EL (cell line): ENCODE data around the gene CFAP92.

Experiments used
- DNase-seq: peaks from one replicate; pipeline ENCODE4 v3.0.0-alpha.2; 2016

CFAP92 gene

DNA sequence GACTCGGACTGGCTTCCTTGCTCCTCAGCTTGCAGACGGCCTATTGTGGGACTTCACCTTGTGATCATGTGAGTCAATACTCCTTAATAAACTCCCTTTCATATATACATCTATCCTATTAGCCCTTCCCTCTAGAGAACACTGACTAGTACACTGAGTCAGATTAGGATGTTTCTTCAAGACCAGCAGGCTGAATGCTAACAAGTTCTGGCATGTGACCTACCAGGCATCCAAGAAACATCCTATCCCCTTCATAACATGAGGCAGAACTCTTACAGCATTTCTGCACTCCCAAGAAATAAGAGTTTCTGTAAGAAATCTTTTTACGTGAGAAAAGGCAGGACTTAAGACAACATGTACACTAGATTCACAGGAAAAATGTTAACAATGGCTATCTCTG is 9.3 kb downstream of the CFAP92 start:
- DNase-seq = no peak

DNA sequence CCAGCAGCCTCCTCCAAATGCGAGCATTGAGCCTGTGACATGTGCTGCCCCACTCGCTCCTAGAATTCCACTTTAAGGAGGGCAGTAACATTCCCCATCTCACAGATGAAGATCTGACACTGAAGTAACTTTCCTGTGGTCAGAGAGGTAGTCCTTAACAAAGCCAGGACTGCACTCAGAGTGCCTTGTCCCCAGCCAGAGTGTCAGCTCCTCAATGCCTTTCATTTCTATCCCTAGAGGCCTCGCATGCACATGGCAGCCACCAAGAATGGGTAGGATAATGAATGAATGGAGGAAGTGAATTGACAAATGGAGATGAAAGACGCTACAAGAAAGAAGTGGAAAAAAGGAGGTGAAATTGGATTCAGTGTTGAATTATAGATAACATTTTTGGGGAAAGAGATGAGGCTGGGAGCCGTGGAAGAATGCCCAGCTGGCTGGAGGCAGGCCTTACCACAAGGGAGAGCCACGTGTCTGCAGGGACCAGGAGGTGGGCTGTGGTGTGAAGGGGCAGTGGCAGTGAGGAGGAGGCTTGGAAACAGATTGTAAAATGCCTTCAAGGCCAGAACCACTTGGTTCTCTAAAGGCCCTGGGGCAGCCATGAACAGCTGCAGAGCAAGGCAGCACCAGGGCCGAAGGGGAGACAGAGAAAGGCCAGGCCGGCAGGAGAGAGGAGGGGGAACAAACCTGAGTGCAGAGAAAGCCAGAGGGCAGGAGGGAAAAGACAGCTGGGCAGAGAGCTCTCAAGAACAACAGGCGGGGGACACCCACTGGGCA is 10.4 kb downstream of the CFAP92 start:
- DNase-seq = no peak

DNA sequence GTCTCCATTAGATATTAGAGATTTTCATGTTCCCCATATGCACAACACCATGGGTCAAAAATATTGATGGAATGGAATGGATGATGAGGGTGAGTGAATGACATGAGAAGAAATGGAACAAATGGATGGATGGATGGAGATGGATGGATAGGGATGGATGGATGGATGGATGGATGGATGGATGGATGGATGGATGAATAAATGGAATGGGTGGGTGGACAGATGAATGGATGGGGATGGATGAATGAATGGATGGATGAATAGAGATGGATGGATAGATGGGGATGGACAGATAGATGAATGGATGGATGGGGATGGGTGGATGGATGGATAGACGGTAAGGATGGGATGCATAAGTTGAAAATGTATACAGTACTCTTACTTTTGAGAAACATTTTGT is 18.6 kb downstream of the CFAP92 start:
- DNase-seq = no peak

DNA sequence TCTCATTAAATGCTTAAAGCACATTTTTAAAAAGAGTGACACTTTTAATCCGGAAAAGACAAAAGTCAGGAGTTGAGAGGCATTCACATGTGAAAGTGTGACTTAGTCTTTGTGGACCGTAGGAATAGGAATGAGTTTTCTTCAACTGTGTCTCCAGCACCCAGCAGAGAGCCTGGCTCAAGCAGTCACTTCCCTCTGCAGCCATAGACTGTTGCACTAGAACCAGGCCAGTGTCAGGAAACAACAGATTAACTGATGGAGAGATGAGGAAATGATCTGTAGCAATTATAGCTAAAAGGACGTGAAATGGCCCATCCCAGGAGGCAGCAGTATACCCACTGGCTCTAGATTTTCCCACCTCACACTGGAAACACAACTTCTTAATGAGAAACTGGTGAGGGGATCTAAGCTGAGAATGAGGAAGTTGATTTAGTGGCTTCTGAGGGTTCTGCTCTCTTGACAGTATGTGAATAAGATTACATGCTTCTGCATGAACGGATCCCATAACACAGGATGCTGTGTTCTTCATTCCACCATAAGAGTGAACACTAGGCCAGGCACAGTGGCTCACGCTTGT is 19.8 kb downstream of the CFAP92 start:
- no peak for DNase-seq

DNA sequence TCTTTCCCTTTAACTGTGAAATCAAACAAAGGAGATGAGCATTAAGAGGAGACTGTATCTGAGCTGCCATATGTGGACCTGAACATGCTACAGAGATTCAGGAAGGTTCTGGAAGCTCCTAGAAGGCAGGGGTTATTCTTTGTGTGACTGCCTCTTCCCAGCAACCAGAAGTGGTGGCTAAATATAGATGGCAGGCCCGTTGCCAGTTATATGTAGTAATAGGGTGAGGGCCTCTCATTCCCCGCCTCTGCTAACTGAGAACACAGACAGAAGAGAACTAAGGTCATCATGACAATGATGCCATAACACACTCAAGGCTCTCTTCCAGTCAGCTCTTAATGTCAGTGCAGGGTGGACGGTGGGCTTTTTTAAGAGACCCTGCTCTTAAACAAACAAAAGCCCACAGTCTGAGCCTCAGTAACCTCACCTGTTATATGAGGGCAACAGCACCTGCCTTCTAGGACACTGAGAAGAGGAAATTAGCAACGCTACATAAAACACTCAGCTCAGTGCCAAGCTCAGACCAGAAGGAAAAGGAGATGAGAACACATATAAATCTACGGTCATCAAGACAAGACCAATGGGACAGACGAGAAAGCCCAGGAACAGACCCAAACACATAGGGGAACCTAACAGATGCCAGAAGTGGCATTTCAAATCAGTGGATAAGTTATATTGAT is 22.3 kb downstream of the CFAP92 start:
- DNase-seq = no peak

DNA sequence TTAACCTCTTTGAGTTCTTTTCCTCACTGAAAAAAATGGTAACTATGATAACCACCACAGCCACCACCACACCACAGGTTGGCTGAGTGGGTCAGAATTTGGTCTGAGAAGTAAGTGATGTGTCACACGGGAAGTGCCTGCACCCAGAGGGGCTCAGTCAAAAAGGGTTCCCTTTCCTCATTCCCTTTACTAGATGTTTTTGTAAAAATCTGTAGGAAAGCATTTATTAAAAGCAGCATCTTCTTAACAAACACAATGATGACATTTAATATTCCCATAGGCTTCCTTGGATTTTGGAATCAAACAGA is 23.2 kb downstream of the CFAP92 start:
- no peak for DNase-seq

DNA sequence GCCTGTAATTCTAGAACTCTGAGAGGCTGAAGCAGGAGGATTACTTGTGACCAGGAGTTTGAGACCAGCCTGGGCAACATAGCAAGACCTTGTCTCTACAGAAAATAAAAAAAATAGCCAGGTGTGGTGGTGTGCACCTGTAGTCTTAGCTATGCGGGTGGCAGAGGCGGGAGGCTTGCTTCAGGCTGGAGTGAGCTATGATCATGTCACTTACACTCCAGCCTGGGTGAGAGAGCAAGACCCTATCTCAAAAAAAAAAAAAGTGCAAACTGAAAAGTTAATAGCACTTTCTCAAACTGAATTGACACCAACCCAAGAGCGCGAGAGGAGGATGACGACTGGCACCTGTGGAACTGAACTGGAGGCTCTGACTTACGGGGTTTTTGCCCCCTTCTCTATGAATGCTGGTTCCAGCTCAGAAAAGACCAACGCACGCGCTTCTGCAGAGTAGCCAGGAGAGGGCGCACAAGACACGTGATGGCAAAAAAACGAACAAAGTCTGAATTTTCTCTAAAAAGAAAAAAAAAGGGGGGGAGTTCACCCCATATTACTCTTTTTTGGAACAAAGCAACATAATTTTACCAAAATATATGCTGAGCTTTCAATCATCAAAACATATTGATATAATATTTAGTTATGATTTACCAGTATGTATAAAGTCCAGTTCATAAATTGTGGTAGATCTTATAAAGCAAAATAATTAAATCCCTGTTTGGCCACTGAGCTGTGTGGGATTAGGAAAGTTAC is 23.7 kb downstream of the CFAP92 start:
- peak; percentile 48 for DNase-seq

DNA sequence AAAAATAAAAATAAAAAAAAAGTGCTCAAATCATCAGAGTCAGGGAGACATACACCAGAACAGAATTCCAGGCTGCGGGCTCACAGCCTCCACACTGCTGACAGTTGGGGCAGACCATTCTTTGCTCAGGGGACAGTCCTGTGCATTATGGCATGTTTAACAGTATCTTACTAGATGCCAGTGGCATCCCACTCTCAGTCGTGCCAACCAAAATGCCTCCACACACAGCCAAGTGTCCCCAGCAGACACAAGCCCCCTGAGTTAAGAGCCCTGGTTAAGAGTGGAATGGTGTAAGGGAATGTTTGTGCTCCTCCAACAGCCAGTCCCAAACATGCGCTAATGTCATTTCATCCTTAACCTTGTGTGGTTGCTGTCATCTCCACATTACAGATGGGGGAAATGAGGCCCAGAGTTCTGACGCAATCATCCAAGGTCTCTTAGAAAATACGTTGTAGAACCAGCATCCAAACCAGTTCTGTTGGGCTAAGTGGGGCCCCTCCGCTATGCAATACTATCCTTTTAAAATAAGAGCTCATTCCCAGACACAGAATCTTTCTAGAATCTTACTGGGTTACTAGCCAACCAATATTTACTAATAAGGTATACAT is 26.0 kb downstream of the CFAP92 start:
- no peak for DNase-seq

DNA sequence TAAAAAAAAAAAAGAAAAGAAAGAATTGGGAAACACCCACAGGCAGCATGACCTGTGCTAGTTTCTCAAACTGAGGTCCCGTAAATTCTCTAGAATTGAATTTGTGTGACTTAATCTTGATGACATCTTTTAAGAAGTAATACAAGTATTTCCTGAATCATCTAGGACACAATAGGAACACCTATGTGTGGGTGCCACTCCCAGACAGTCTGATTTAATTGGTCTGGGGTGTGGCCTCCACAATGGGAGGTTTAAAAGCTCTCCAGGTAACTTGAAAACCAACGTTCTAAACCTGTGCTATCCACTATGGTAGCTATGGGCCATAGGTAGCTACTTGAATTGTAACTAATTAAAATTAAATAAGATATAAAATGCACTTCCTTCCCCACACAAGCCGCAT is 28.1 kb downstream of the CFAP92 start:
- no peak for DNase-seq

DNA sequence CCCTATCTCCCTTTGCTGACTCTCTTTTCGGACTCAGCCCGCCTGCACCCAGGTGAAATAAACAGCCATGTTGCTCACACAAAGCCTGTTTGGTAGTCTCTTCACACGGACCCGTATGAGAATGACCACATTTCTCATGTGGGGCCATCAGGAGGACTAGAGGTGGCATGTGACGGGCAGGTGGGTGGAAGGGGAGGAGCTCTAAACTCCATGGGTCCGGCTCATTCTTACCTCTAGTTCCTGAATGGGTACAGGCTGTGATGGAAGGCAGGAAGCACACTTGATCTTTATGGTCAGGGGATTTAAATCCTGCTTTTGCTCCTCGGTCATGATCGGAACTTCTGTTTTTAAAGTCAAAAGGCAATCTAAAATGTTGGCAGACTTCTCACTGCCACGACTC is 28.6 kb downstream of the CFAP92 start:
- DNase-seq = no peak

DNA sequence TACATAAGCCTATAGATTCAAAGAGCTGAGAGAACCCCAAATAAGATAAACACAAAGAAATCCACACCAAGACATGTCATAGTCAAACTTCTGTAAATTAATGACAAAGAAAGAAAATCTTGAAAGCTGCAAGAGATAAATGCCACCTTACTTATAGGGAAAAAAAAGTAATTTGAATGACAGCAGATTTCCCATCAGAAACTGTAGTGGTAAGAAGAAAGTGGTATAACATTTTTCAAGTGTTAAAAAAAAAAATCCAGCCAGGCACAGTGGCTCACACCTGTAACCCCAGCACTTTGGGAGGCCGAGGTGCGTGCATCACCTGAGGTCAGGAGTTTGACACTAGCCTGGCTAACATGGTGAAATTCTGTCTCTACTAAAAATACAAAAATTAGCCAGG is 37.4 kb downstream of the CFAP92 start:
- DNase-seq = no peak

DNA sequence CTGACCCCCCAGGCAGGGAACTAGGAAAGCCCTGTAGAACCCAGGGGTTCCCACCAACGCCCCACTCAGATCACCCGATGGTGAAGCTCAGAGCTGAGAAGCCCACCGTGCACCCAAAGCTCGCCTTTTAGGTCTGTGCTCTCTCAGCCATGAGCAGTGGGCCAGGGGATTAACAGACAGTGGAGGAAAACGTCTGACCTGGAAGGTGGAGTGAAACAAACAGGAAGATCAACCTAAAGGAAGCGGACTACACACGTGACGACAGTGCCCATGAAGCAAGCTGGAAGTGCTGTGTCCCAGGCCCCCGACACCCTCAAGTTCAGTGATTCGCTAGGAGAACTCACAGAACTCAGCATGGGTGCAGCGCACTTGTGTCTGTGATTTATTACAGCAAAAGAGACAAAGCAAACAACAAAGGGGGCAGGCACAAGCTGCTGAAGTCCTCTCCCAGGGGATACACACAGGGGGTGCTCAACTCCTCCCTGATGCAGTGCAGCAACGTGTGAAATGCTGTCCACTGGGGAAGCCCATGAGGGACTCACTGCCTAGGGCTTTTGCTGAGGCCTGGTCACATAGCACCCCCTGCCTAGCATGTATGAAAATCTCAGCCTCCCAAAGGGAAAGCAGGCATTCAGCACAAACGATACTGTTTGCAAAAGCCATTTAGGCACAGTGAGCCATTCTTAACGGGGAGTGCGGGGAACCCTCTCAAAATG is 43.5 kb downstream of the CFAP92 start:
- peak; percentile 40 for DNase-seq

DNA sequence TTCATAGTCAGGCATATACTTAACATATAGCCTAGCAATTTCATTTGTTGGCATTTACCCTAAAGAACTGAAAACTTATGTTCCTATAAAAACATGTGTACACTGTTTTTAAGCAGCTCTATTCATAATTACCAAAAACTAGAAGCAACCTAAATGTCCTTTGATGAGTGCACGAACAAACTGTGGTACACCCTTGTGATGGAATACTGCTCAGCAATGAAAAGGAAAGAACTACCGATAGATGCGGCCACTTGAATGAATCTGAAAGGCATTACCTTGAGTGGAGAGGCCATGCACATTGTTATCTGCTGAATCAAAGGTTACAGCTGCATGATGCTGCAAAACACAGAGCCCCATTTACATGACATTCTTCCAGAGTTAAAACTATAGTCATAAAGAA is 44.7 kb downstream of the CFAP92 start:
- no peak for DNase-seq

DNA sequence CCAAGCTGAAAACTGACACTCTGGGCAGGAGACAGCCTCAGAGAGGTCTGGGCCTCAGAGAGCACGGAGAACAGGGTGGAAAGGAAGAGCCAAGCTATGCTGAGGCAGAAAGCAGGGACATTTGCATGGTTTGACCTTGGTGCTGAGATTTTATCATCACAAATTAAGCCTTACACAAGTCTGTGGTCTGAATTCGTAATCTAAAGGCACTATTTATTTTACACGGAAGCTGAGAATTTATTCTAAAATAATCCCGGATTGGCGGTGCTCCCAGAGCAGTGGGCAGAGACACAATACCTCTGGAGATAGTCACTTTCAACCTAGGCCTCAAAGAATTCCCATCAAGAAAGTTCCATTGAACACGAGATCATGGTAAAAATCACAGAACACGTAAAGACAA is 47.5 kb downstream of the CFAP92 start:
- peak; percentile 14 for DNase-seq

DNA sequence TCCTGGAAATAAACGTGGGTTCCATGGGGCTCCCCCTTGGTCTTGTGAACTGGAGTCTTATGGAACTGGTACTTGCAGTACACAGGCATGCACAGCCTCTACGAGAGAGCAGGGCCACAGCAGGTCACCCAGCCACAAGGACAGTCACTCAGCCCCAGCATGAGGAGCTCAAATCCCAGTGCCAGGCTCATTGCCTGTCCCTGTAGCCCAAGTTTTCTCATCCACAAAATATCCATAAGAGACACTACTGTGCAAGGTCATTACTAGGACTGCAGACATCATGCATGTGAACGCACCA is 48.0 kb downstream of the CFAP92 start:
- DNase-seq = no peak

DNA sequence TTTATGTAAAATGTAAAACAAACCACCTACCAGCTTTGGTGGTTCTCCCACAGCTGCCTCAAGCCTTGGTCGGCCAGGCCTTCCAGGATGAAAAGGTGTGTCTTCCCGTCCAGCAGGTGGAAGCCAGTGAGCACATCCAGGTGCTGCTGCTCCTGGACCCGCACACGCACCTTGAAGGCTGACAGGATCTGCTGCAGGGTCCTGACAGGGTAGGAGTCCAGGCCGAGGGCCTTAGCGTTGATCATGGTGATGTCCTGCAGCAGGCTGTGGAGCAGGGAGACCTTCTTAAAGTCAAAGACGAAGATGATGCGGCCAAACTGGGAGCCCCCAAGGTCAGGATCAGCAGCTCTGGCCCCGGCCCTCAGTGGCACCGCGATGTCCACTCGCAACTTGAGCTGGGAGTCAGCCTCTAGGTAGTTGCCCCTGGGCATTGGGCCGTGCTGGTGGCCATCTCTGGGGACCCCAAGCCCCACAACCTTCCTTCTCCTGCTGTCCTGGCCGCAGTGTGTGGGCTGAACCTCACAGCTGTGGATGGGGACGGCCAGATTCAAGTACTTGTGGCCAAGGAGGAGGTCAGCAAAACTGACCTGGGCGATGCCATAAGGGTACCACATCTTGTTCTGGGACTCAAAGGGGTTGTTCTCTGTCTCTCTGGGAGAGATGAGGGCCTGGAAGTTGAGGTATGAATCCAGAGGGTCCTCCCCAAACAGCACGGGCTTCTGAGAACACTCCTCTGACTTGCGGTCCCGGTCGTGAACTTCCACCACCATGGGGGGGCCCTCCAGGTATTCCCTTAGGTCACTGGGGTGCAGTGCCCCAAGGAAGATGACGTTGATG is 48.6 kb downstream of the CFAP92 start:
- no peak for DNase-seq

DNA sequence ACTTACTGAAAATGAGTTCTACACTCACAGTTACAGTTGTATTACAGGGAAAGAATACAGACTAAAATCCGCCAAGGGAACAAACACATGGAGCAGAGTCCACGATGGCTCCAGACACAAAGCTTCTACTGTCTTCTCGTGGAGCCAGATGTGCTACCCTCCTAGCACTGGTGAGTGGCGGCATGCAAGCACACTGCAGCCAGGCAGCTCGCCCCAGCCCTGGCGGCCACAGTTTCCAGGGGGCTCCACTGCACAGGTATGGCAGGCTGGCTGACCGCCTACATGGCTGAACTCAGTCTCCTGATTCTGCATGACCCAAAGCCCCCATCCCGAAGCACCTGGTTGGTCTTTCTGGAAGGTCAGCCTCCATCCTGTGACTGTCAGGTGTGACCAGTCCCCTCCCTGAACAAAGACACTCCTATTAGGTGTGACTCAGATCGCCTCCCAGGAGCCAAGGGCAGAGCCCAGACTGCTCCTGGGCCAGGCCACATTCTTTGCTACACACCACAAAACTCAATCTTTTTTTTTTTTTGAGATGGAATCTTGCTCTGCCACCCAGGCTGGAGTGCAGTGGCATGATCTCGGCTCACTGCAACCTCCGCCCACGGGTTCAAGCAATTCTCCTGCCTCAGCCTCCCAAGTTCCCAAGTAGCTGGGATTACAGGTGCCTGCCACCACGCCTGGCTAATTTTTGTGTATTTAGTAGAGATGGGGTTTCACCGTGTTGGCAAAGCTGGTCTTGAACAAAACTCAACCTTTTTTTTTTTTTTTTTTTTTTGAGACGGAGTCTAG is 51.5 kb downstream of the CFAP92 start:
- no peak for DNase-seq

DNA sequence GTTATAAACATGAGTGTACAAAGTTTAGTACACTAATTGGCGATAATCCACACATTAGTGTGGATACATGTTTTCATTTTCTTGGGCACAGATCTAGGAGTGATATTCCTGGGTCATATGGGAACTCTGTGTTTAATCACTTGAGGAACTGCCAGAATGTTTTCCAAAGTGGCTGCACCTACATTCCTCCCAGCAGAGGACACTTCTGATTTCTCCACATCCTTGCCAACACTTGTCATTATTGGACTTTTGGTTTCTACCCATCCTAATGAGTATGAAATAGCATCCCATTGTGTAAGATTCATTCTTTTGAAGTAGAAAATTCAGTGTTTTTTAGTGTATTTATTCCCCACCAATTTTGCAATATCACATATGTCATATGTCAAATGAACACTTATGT is 53.6 kb downstream of the CFAP92 start:
- no peak for DNase-seq

DNA sequence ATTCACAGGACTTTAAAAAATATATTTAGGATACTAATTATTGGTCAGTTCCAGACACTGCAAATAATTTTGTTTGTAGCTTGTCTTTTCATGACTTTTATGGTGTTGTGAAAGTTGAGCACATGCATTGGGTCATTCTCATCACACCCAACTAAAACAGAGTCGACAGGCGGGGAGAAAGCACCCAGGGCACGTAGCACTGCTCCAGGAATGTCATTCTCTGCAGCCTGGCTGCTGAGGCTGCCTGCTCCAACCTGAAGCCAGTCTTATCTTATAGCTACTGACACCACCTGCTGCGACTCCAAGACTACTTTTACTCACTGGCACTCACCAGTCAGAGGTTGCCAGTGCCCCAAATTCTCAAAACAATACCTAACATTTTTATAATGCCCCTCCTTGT is 57.5 kb downstream of the CFAP92 start:
- no peak for DNase-seq

DNA sequence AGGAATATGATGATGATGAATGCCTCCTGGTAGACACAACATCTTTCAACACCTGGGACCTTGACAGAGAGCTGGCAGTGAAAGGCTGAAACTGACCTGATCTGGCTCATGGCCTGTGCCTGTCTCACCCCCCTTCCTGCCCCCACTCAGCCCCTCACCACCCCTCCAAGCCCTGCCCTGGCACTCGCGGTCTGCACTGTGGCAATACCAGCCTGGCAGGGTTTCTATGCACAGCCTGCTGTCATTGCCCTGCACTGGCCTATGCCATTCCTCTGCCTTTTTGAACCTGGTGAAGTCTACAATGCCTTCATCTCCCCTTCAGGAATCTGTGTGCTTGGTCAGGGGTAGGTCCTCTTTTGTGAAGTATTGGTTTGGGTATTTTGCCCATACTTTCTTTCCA is 58.0 kb downstream of the CFAP92 start:
- no peak for DNase-seq

DNA sequence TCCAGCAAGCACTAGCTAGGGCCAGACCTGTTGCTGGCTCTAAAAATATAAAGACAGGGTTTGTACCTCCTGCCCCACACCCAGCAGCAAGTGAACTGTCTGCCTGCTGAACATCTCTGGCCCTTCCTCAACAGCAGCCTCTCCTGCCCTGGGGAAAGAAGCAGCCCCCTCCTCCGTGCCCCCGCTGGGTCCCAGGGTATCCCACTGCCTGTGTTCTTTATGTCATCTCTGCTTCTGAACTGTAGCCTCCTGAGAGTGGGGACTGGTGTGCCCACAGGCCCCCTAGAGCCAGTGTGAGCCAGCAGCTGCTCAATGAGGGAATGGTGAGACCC is 60.0 kb downstream of the CFAP92 start:
- no peak for DNase-seq
